Coronary artery (tissue), 2 donors: ENCODE data around the gene ANKHD1.
"Not testable (repeated sequence)": the region's sequence is repeated elsewhere in the genome, so short reads cannot be mapped to it uniquely, and the experiment has no call there.

Experiments used
- DNase-seq: peaks from one replicate; pipeline ENCODE4 v3.0.0-alpha.2; 2017; ENCODE audit warnings: low spot score
- H3K27ac ChIP-seq, 2 donors: fragments of 200-600 bp; sonication (generic); one replicate each; pipeline ENCODE4 v1.5.1; 2016 to 2019
- H3K4me3 ChIP-seq: fragments of 200-600 bp; sonication (generic); 2 replicates; pipeline ENCODE4 v1.5.1; 2016; ENCODE audit warnings: mild to moderate bottlenecking, moderate library complexity
- CTCF ChIP-seq: fragments of 200-600 bp; sonication (generic); IDR thresholded peaks from one replicate; pipeline ENCODE4 v1.5.1; 2019; ENCODE audit warnings: antibody characterized with exemption

Gene ANKHD1

DNA sequence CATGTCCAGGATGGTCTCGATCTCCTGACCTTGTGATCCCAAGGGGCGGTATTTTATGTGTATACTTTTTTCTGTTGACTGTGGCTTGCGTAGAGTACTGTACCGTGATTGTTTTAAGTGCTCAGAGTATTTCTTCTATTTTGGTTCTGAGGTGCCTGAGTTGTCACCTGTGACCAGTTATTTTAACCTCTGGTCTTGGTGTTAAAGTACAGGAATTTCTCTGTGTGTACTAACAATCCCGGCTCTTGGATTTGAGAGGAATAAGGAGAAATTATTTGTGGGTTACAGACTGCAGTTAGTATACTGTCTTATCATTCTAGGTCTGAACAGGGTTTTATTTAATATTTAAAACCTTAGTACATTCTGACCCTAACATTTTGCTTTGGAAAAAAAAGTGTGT lies 2.0 kb downstream of the ANKHD1 start:
- no peak for TF ChIP-seq CTCF
- peak overlapping the region; percentile 99 for H3K4me3 ChIP-seq
- no peak overlapping the region for H3K27ac ChIP-seq
- DNase-seq = no peak

DNA sequence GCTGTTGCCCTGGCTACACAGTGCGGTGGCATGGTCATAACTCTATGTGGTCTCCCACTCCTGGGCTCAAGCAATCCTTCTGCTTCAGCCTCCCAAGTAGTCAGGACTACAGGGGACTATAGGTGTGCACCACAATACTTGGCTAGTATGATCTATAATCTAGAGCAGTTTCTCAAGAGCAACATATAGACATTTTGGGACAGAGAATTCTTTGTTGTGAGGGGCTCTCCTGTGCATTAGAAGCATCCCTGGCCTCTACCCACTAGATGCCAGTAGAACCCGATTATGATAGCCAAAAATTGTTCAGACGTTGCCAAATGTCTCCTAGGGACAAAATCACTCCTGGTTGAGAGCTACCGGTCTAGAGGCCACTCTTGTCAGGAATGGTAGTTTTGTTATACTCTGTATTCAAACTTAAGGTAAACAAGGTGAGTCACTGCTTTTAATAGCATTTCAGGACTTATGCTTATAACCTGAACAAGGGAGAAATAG lies 7.2 kb downstream of the ANKHD1 start:
- no peak for TF ChIP-seq CTCF
- Histone ChIP-seq H3K27ac (no peak overlapping the region), H3K4me3 (no peak overlapping the region)
- DNase-seq = no peak

DNA sequence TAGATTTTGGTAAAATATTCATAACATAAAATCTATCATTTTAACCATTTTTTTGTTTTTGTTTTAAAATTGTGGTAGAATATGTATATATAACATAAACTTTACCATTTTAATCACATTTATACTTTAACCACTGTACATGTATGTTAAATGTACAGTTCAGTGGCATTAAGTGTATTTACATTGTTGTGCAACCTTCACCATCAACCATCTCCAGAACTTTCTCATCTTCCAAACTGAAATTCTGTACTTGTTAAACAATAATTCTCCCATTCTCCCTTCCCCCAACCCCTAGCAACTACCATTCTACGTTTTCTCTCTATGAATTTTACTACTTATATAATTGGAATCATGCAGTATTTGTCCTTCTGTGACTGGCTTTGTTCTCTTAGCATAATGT lies 11.6 kb downstream of the ANKHD1 start:
- Histone ChIP-seq H3K27ac (no peak overlapping the region), H3K4me3 (no peak overlapping the region)
- TF ChIP-seq CTCF = no peak
- no peak for DNase-seq

- TF ChIP-seq CTCF = no peak
- DNase-seq = no peak
- no peak overlapping the region for H3K4me3 ChIP-seq
- no peak overlapping the region for H3K27ac ChIP-seq
Observed at GRCh38 chr5:140417235-140417634, 15.6 kb downstream of the ANKHD1 start.

- no peak overlapping the region for H3K27ac ChIP-seq
- no peak overlapping the region for H3K4me3 ChIP-seq
- no peak for TF ChIP-seq CTCF
- DNase-seq = no peak
Observed at GRCh38 chr5:140418862-140419520, 17.4 kb downstream of the ANKHD1 start.

GRCh38 chr5:140420226-140420570 lies 18.6 kb downstream of the ANKHD1 start:
- Histone ChIP-seq H3K27ac (no peak overlapping the region), H3K4me3 (no peak overlapping the region)
- no peak for DNase-seq
- TF ChIP-seq CTCF = no peak

GRCh38 chr5:140420665-140421361 lies 19.2 kb downstream of the ANKHD1 start:
- no peak overlapping the region for H3K4me3 ChIP-seq
- no peak for TF ChIP-seq CTCF

GRCh38 chr5:140421375-140421774 lies 19.7 kb downstream of the ANKHD1 start:
- DNase-seq, H3K27ac ChIP-seq, H3K4me3 ChIP-seq: not testable (repeated sequence)

More at GRCh38 chr5:140420665-140421361, 19.2 kb downstream of the ANKHD1 start:
- no peak overlapping the region for H3K27ac ChIP-seq
- DNase-seq = no peak
